GM12874 (cell line): Measurements from ENCODE around the gene PPP2R5D.

ENCODE experiments used
- TF ChIP-seq, protein P1 (sequence below): IDR thresholded peaks from 2 replicates; pipeline ENCODE4 v1.5.1; 2011; ENCODE audit warnings: low read depth, mild to moderate bottlenecking, control low read depth, low read length, moderate library complexity; ENCODE audit not compliant: insufficient read depth

The PPP2R5D gene

DNA sequence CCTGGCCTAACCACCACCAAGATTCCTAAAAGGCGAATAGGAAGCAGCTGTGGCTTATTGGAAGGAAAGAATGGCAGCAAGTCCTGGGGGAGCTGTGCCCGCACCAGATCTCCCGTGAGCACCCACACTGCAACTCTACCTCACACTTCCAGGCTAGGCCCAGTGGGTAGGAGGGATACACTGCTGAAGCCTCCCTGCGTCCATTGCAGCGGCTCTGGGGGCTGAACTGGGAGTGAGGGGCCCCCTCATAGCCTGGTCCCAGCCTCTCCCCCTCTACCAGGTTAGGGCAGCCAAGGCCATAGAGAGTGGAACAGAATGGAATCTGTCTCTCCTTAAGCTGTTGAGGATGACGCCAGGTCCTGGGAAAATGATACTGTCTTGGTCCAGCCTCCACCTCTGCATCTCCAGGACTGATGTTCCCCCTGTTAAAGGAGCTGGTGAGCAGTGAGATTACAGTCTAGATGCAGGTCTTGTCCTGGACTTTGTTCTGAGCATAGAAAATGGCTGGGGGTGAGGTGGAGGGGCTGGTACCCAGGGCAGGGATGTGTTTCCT, 43.8 kb upstream of the PPP2R5D start:
- TF ChIP-seq, protein P1, sequence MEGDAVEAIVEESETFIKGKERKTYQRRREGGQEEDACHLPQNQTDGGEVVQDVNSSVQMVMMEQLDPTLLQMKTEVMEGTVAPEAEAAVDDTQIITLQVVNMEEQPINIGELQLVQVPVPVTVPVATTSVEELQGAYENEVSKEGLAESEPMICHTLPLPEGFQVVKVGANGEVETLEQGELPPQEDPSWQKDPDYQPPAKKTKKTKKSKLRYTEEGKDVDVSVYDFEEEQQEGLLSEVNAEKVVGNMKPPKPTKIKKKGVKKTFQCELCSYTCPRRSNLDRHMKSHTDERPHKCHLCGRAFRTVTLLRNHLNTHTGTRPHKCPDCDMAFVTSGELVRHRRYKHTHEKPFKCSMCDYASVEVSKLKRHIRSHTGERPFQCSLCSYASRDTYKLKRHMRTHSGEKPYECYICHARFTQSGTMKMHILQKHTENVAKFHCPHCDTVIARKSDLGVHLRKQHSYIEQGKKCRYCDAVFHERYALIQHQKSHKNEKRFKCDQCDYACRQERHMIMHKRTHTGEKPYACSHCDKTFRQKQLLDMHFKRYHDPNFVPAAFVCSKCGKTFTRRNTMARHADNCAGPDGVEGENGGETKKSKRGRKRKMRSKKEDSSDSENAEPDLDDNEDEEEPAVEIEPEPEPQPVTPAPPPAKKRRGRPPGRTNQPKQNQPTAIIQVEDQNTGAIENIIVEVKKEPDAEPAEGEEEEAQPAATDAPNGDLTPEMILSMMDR: no peak

- TF ChIP-seq, protein P1: no peak
Observed at GRCh38 chr6:42942444-42942843, 41.9 kb upstream of the PPP2R5D start.

- TF ChIP-seq, protein P1: no peak
Observed at GRCh38 chr6:42947950-42948349, 36.4 kb upstream of the PPP2R5D start.

DNA sequence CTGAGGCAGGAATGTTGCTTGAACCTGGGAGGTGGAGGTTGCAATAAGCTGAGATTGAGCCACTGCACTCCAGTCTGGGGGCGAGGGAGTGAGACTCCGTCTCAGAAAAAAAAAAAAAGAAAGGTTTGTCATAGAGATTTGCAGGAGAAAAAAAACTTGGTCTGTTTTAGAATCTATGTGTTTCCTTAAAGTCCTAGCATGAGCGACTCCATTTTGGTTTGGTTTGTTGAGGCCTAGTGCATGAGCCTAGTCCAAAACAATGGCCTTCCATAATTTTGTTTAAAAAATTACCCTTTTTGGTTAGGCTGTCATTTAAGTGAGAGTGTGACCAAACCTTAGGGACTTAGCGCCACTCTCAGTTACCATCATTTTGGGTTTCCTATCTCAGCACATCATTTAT, 32.0 kb upstream of the PPP2R5D start:
- TF ChIP-seq, protein P1: no peak

GRCh38 chr6:42958125-42958524, 26.2 kb upstream of the PPP2R5D start:
- TF ChIP-seq, protein P1: no peak

- TF ChIP-seq, protein P1: no peak
Observed at GRCh38 chr6:42959917-42960242, 24.5 kb upstream of the PPP2R5D start.

DNA sequence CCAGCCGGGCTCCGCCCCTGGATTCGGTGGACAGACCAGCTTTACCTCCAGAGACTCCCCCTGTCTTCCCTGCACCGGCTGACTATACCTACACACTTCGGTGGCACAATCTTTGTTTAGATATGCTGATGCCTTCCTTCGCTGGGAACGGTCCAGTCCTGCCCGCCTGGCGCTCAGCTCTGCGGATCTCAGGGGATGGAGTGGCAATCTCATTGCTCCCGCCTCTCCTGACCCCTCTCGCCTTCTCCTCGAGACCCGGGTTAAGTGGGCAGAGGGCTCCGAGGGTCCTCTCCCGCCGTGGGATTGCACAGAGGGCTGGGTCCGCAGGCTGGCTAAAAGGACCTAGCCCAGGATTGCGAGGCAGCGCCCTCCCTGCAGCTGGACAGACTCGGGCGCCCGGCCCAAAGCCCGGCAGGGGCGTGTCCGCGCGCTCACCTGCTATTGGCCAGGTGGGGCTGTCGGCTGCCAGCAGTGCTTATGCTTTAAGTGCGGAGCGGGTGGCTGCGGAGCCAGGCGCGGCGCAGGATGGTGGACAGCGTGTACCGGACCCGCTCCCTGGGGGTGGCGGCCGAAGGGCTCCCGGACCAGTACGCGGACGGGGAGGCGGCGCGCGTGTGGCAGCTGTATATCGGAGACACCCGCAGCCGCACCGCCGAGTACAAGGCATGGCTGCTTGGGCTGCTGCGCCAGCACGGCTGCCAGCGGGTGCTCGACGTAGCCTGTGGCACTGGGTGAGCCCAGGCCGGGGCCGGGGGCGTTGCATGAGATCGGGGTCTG, 23.9 kb upstream of the PPP2R5D start, which contains the start of gene GNMT:
GNMT (plus strand) TSS at position 512 of the 777 bp plus-strand sequence; CDS start at position 526, 14 bp downstream.
- TF ChIP-seq, protein P1: no peak
